Measurements from ENCODE around the gene ABCA2. TPM values are rescaled to one million over a fixed set of nuclear protein-coding genes. Genes with fewer than 3 reads are reported as not detected.
A peak's percentile ranks its signal among the peaks of the same experiment; 100 is the strongest.

Gene ABCA2
- total RNA-seq, 1 experiment from 2014 or later: 21.7 TPM

- intact Hi-C loops (cut with micrococcal nuclease): no loop called here
- no peak overlapping the region for H3K27ac Mint-ChIP-seq (ENCODE audit: low read depth, unreplicated experiment)
- POLR2A ChIA-PET: interaction anchor here (0.7 to 3.3 kb wide), 10 partner anchors 8 to 22 kb away, joined by 3 to 22 read pairs (median 8); partner anchors contain the start of genes MAN1B1 and NPDC1
Observed at GRCh38 chr9:137068539-137069507, 40.8 kb upstream of the ABCA2 start.

GRCh38 chr9:137067860-137068538, 40.0 kb upstream of the ABCA2 start:
- peaks cover 17% of the 10 kb centered on the region for H3K4me1 Mint-ChIP-seq (ENCODE audit: insufficient read depth, unreplicated experiment)
- DNase-seq (ENCODE audit: unreplicated experiment): peak; percentile 91
- CTCF ChIA-PET: interaction anchor here (0.6 to 10.9 kb wide), 21 partner anchors 9 to 1026 kb away, joined by 3 to 170 read pairs (median 4); partner anchors contain the start of genes ABCA2, FUT7, NPDC1 and UAP1L1
- H3K9me3 Mint-ChIP-seq (ENCODE audit: unreplicated experiment): no peaks in the 10 kb centered on the region
- intact Hi-C loops (cut with micrococcal nuclease): no loop called here
- H3K27me3 Mint-ChIP-seq (ENCODE audit: insufficient read depth, unreplicated experiment): no peaks in the 10 kb centered on the region
- peak; percentile 66 for TF ChIP-seq CTCF (IDR thresholded peaks at IDR 0.05; ENCODE audit: unreplicated experiment)
- H3K36me3 Mint-ChIP-seq (ENCODE audit: insufficient read depth, unreplicated experiment): no peaks in the 10 kb centered on the region
- H3K27ac Mint-ChIP-seq (ENCODE audit: low read depth, unreplicated experiment): no peak overlapping the region
- POLR2A ChIA-PET: interaction anchor here (0.7 to 2.6 kb wide), 8 partner anchors 9 to 268 kb away, joined by 3 to 19 read pairs (median 4); partner anchors contain the start of genes MAN1B1 and NPDC1
- peak overlapping the region; percentile 14 for H3K4me3 Mint-ChIP-seq (ENCODE audit: unreplicated experiment)
- BruUV-seq (replicated peaks): no TSS peak

More at GRCh38 chr9:137068539-137069507, 40.8 kb upstream of the ABCA2 start:
- no peak for TF ChIP-seq CTCF (IDR thresholded peaks at IDR 0.05; ENCODE audit: unreplicated experiment)
- Mint-ChIP-seq H3K4me3 (ENCODE audit: unreplicated experiment) (peak overlapping the region; percentile 40), H3K9me3 (ENCODE audit: unreplicated experiment) (no peaks in the 10 kb centered on the region), H3K27me3 (ENCODE audit: insufficient read depth, unreplicated experiment) (no peaks in the 10 kb centered on the region), H3K36me3 (ENCODE audit: insufficient read depth, unreplicated experiment) (no peaks in the 10 kb centered on the region), H3K4me1 (ENCODE audit: insufficient read depth, unreplicated experiment) (peaks cover 16% of the 10 kb centered on the region)
- no peak for DNase-seq (ENCODE audit: unreplicated experiment)
- CTCF ChIA-PET: interaction anchor here (0.6 to 10.9 kb wide), 19 partner anchors 8 to 303 kb away, joined by 3 to 170 read pairs (median 4); partner anchors contain the start of genes ABCA2, FUT7, NPDC1 and UAP1L1
- BruUV-seq (replicated peaks): no TSS peak

- no peak for TF ChIP-seq CTCF (IDR thresholded peaks at IDR 0.05; ENCODE audit: unreplicated experiment)
- no peak overlapping the region for H3K4me3 Mint-ChIP-seq (ENCODE audit: unreplicated experiment)
- intact Hi-C loops (cut with micrococcal nuclease): no loop called here
- H3K4me1 Mint-ChIP-seq (ENCODE audit: insufficient read depth, unreplicated experiment): peaks cover 22% of the 10 kb centered on the region
- BruUV-seq (replicated peaks): no TSS peak
- ChIA-PET CTCF (interaction anchor here (0.6 to 10.9 kb wide), 10 partner anchors 8 to 272 kb away, joined by 3 to 170 read pairs (median 14); partner anchors contain the start of genes ABCA2, FUT7, MAN1B1 and NPDC1), POLR2A (interaction anchor here (1.5 to 2.6 kb wide), 2 partner anchors 20 to 160 kb away, joined by 4 to 19 read pairs; partner anchors contain the start of gene NPDC1)
- no peaks in the 10 kb centered on the region for H3K27me3 Mint-ChIP-seq (ENCODE audit: insufficient read depth, unreplicated experiment)
- H3K27ac Mint-ChIP-seq (ENCODE audit: low read depth, unreplicated experiment): no peak overlapping the region
- no peak for DNase-seq (ENCODE audit: unreplicated experiment)
- H3K9me3 Mint-ChIP-seq (ENCODE audit: unreplicated experiment): no peaks in the 10 kb centered on the region
- H3K36me3 Mint-ChIP-seq (ENCODE audit: insufficient read depth, unreplicated experiment): no peaks in the 10 kb centered on the region
Observed at GRCh38 chr9:137066096-137066861, 38.2 kb upstream of the ABCA2 start.

Measured in MCF 10A (cell line).